GM18951 (cell line): ENCODE data around the gene DHH.

Experiments used
- POLR2A ChIP-seq: IDR thresholded peaks from 4 replicates; pipeline ENCODE4 v1.6.1; 2011; ENCODE audit warnings: mild to moderate bottlenecking; ENCODE audit not compliant: insufficient read length, insufficient read depth; ENCODE audit errors: extremely low read depth
- in situ Hi-C: fragments of 300-500 bp; cut with MboI; formaldehyde crosslinking; loops from one replicate; pipeline ENCODE4 v1.12.0; 2022; ENCODE audit warnings: low sequenced_read_pairs, mixed read lengths, inconsistent platforms; ENCODE audit not compliant: unreplicated experiment

The DHH gene

DNA sequence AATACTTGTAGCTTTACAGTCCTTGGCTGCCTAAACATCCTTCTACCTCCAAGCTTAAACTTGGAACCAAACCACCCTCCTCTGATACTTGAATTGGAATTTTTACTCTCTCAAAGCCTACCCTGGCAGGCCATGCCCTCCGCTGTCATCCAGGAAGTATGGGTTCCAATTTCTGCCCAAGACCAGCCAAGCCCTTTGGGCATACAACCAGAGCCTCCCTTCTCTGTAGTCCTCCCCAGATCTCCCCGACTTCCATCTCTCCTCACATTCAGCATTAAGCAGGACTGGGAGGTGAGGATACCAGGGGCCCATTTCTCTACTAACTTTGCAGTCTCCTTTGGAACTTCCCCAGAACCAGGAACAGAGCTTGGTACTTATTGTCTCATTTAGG, 369 bp upstream of the DHH start:
- no peak for TF ChIP-seq POLR2A
- in situ Hi-C loops = no loop called here

GRCh38 chr12:49093792-49094159, 825 bp downstream of the DHH start:
- TF ChIP-seq POLR2A = no peak
- in situ Hi-C loops = no loop called here

- no peak for TF ChIP-seq POLR2A
- in situ Hi-C loops = no loop called here
Observed at GRCh38 chr12:49092816-49093406, 1.7 kb downstream of the DHH start.

- TF ChIP-seq POLR2A = no peak
- in situ Hi-C loops = no loop called here
Observed at GRCh38 chr12:49092086-49092815, 2.4 kb downstream of the DHH start.

GRCh38 chr12:49091836-49092085, 2.8 kb downstream of the DHH start:
- in situ Hi-C loops = no loop called here
- TF ChIP-seq POLR2A = no peak

- no peak for TF ChIP-seq POLR2A
- in situ Hi-C loops = no loop called here
Observed at GRCh38 chr12:49091056-49091835, 3.4 kb downstream of the DHH start.

DNA sequence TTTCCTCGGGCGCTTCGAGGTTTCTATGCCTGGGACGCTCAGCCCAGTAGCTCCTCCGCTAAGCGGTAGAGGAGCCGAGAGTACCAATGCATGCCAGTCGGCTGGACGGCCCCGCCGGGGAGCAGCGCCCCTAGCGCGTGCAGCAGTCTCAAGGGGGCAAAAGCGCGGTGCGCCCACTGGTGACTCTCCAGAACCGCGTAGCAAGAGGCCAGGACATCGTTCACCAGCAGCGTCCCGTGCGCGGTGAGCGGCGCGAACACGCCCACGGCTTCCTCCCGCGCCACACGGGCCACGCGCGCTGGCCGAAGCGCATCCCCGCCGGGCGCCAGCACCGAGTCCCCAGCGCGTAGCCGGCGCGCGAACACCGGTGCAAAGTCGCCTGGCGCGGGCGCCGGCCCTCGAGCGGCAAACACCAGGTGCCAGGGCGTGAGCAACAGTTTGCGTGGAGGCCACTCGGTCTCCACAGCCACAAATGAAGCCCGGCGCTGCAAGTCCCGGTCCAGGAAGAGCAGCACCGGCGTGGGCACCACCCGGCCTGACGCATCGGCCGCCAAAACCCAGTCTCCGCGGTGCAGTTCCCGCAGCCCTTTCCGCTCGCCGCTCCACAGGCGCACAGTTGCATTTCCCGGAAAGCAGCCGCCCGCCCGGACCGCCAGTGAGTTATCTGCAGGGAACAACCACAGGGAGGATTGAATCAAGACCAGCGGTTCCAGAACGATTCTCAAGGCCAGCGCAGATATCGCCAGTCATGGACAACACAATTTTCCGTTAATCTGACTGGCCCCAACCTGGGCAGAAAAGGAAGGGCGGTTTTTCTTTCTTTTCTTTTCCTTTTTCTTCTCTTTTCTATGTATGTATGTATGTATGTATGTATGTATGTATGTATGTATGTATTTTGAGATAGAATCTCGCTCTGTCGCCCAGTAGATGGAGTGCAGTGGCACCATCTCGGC, 4.5 kb downstream of the DHH start:
- no peak for TF ChIP-seq POLR2A
- in situ Hi-C loops = loop anchor here (10.0 kb wide), 1 partner anchor 145 kb away; no protein-coding TSS in a partner anchor

DNA sequence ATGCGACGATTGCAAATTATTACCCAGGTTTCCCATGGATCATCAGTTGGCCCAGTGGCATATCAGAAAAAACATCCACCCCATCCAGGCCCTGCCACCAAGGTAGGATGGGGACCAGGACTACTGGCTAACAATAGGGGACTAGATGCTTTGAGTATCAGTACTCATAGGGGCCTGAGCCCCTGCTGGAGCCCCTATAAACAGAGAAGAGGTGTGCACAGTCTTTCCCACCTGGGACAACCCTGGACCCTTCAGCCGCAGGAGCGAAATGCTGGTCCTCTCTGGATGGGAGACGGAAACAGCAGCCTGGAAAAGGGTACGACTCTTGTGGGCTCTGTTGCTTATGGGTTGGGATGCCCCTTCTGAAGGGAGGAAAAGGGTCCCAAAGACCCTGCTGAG, 5.7 kb downstream of the DHH start:
- TF ChIP-seq POLR2A = no peak
- in situ Hi-C loops = loop anchor here (10.0 kb wide), 1 partner anchor 146 kb away; no protein-coding TSS in a partner anchor

- in situ Hi-C loops = loop anchor here (10.0 kb wide), 1 partner anchor 146 kb away; no protein-coding TSS in a partner anchor
- TF ChIP-seq POLR2A = no peak
Observed at GRCh38 chr12:49088150-49088931, 6.3 kb downstream of the DHH start.

GRCh38 chr12:49086116-49086515, 8.5 kb downstream of the DHH start:
- TF ChIP-seq POLR2A = no peak
- in situ Hi-C loops = loop anchor here (10.0 kb wide), 1 partner anchor 149 kb away; no protein-coding TSS in a partner anchor

DNA sequence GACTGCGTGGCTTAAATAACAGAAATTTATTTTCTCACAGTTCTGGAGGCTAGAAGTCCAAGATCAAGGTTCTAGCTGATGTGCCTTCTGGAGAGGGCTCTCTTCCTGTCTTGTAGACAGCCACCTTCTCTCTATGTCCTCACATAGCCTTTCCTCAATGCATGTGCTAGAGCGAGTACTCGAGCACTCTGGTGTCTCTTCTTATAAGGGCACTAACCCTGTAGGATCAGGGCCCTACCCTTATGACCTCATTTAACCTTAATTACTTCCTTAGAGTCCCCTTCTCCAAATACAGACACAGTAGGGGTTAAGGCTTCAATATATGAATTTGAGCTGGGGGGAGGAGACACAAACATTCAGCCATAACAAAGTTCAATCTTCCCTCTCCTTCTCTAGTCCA, 10.2 kb downstream of the DHH start:
- no peak for TF ChIP-seq POLR2A

DNA sequence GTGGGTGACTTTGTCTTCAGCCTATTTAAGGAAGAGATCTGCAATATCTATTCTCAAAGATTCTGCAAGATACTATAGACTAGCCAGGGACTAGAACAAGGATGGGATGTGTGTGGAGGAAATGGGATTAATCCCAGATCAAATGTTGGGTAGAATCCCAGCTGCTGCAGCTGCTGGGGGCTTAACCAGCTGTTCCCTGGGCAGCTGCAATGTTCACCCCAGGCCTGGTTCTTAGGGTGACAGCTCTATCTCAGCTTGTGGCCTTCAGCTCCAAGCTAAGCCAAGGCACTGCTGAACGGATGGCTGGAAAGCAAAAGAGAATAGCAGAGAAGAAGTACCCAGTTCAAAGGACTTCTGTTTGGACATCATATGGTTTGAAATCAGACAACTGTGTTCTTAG, 14.8 kb downstream of the DHH start:
- no peak for TF ChIP-seq POLR2A

More for the DNA sequence above, 10.2 kb downstream of the DHH start:
- in situ Hi-C loops = loop anchor here (10.0 kb wide), 1 partner anchor 150 kb away; no protein-coding TSS in a partner anchor

More for the DNA sequence above, 14.8 kb downstream of the DHH start:
- in situ Hi-C loops = loop anchor here (10.0 kb wide), 1 partner anchor 155 kb away; no protein-coding TSS in a partner anchor
